GM12878 (cell line): ENCODE results near the gene KCTD12. TPM values are rescaled to one million over a fixed set of nuclear protein-coding genes. Genes with fewer than 3 reads are reported as not detected.

Experiments
- ATAC-seq: fragments of 200-7000 bp; cut with Tn5 transposase; 3 replicates; pipeline ENCODE4 v1.9.1; 2020; ENCODE audit warnings: mild to moderate bottlenecking, moderate library complexity
- BruUV-seq: library from RNA; stranded (reverse); fragments of 400-500 nt; replicated peaks from 2 replicates; lab custom pipeline; 2021; lab: Mats Ljungman, UMichigan
- CTCF ChIA-PET: fragments of 300-600 bp; sonication (Branson Sonifier 250); formaldehyde crosslinking; extraction: SDS; loops from one replicate; lab custom pipeline; 2021; ENCODE audit warnings: inconsistent platforms; lab: Yijun Ruan, JAX
- POLR2A ChIA-PET: fragments of 350-600 bp; formaldehyde crosslinking; extraction: SDS; loops from one replicate; lab custom pipeline; 2021; ENCODE audit warnings: inconsistent platforms; lab: Charles Lee
- RAD21 ChIA-PET: fragments of 300-600 bp; sonication (Branson Sonifier 250); formaldehyde crosslinking; loops from one replicate; lab custom pipeline; 2023; ENCODE audit warnings: antibody characterized with exemption; ENCODE audit not compliant: unreplicated experiment; lab: Charles Lee
- SMC1A ChIA-PET: fragments of 300-600 bp; sonication (Branson Sonifier 250); formaldehyde crosslinking; loops from one replicate; lab custom pipeline; 2023; ENCODE audit not compliant: unreplicated experiment, uncharacterized antibody; lab: Charles Lee
- DNase-seq: peaks from one replicate; pipeline ENCODE4 v3.0.0-alpha.2; 2011; ENCODE audit warnings: low read depth, low spot score
- FAIRE-seq: peaks from 3 replicates; lab custom pipeline; 2011; peaks lifted over from hg19 to GRCh38; lab: Jason Lieb, UNC
- H2AFZ ChIP-seq: 2 replicates; pipeline ENCODE4 v1.6.0; 2011; ENCODE audit warnings: low read depth, low read length, control low read depth; ENCODE audit not compliant: control insufficient read depth
- H3K27ac ChIP-seq: 2 replicates; pipeline ENCODE4 v1.5.1; 2011; ENCODE audit warnings: control low read depth; ENCODE audit not compliant: control insufficient read depth, insufficient read depth
- H3K27me3 ChIP-seq, 2 experiments: replicated peaks in 1 of 2; 2 replicates each; pipeline versions ENCODE4 v1.6.0 to v1.6.1; 2011; ENCODE audit warnings: low read length in 1 of 2; ENCODE audit not compliant: control insufficient read depth in 2 of 2, insufficient read depth in 2 of 2
- H3K36me3 ChIP-seq, 2 experiments: 2 replicates each; pipeline ENCODE4 v1.5.1; 2011; ENCODE audit warnings: low read length in 1 of 2; ENCODE audit not compliant: control insufficient read depth in 2 of 2, insufficient read depth in 2 of 2
- H3K4me1 ChIP-seq: 2 replicates; pipeline ENCODE4 v1.6.1; 2011; ENCODE audit warnings: mild to moderate bottlenecking, low read length, moderate library complexity, mixed read lengths; ENCODE audit not compliant: control insufficient read depth, insufficient read depth
- H3K4me2 ChIP-seq: 2 replicates; pipeline ENCODE4 v1.6.0; 2011; ENCODE audit warnings: control low read depth; ENCODE audit not compliant: control insufficient read depth, insufficient read depth
- H3K4me3 ChIP-seq: fragments of 200-600 bp; sonication (generic); 2 replicates; pipeline ENCODE4 v1.5.1; 2016
- H3K79me2 ChIP-seq: 2 replicates; pipeline ENCODE4 v1.6.0; 2011; ENCODE audit warnings: low read length; ENCODE audit not compliant: control insufficient read depth, insufficient read depth
- H3K9ac ChIP-seq: 2 replicates; pipeline ENCODE4 v1.8.0; 2011; ENCODE audit warnings: low read length, control low read depth, mixed read lengths; ENCODE audit not compliant: control insufficient read depth, insufficient read depth
- H3K9me3 ChIP-seq: replicated peaks from 3 replicates; pipeline ENCODE4 v1.5.1; 2011; ENCODE audit warnings: mild to moderate bottlenecking, low read length; ENCODE audit not compliant: control insufficient read depth, insufficient read depth
- H4K20me1 ChIP-seq: 2 replicates; pipeline ENCODE4 v1.6.0; 2011; ENCODE audit not compliant: control insufficient read depth, insufficient read depth
- BCLAF1 ChIP-seq: fragments of 450-650 bp; IDR thresholded peaks from 2 replicates; pipeline ENCODE4 v1.6.1; 2017; ENCODE audit warnings: antibody characterized with exemption, mild to moderate bottlenecking, moderate library complexity
- CREB1 ChIP-seq: IDR thresholded peaks from 2 replicates; pipeline ENCODE4 v1.6.1; 2012; ENCODE audit warnings: low read depth, mild to moderate bottlenecking, inconsistent platforms
- CTCF ChIP-seq, 3 experiments: IDR thresholded peaks in 2 of 3; conservative IDR thresholded peaks in 1 of 3; 2 replicates each; pipeline ENCODE4 v1.5.1; 2011; ENCODE audit warnings: low read depth in 3 of 3, low read length in 3 of 3, mild to moderate bottlenecking in 3 of 3, control low read depth in 2 of 3, moderate library complexity in 2 of 3, inconsistent platforms in 1 of 3, mixed read lengths in 1 of 3; ENCODE audit not compliant: control insufficient read depth in 2 of 3, insufficient read depth in 1 of 3; ENCODE audit errors: extremely low read depth in 1 of 3
- FOS ChIP-seq: IDR thresholded peaks from 3 replicates; pipeline ENCODE4 v1.6.1; 2011; ENCODE audit warnings: borderline replicate concordance; ENCODE audit not compliant: insufficient read length; ENCODE audit errors: extremely low read depth
- HDGF ChIP-seq: fragments of 450-650 bp; IDR thresholded peaks from 2 replicates; pipeline ENCODE4 v1.6.1; 2016; ENCODE audit warnings: antibody characterized with exemption
- MEF2B ChIP-seq: fragments of 450-650 bp; IDR thresholded peaks from 2 replicates; pipeline ENCODE4 v1.6.1; 2018; ENCODE audit warnings: mild to moderate bottlenecking, moderate library complexity; ENCODE audit not compliant: partially characterized antibody, poor library complexity, severe bottlenecking
- NBN ChIP-seq: fragments of 450-650 bp; IDR thresholded peaks from 2 replicates; pipeline ENCODE4 v1.6.1; 2016
- NFIC ChIP-seq: IDR thresholded peaks from 2 replicates; pipeline ENCODE4 v1.6.1; 2012; ENCODE audit warnings: low read depth, mild to moderate bottlenecking, inconsistent platforms, low read length, moderate library complexity
- NFYA ChIP-seq: IDR thresholded peaks from 2 replicates; pipeline ENCODE4 v1.6.1; 2011; ENCODE audit warnings: low read depth, mild to moderate bottlenecking, low read length, improper control_type of control experiment, borderline replicate concordance
- NRF1 ChIP-seq: conservative IDR thresholded peaks from 2 replicates; pipeline ENCODE4 v1.6.1; 2011; ENCODE audit warnings: mild to moderate bottlenecking, low read depth, low read length, improper control_type of control experiment
- SMARCA5 ChIP-seq: fragments of 450-650 bp; IDR thresholded peaks from 2 replicates; pipeline ENCODE4 v1.6.1; 2017; ENCODE audit warnings: mild to moderate bottlenecking
- WGBS: methylation state at CpG from one replicate; pipeline ENCODE4 v1.1.6; 2016; ENCODE audit warnings: low lambda C conversion rate; ENCODE audit not compliant: insufficient replicate concordance, insufficient coverage; ENCODE audit errors: missing lambda C conversion rate; 5-methylcytosine and 5-hydroxymethylcytosine counted together
- in situ Hi-C: fragments of 300-500 bp; cut with MboI; formaldehyde crosslinking; loops from 9 replicates; pipeline ENCODE4 v1.14.3; 2018; ENCODE audit warnings: mixed read lengths
- intact Hi-C: fragments of 100-400 bp; cut with micrococcal nuclease; formaldehyde crosslinking; loops from one replicate; pipeline ENCODE4 v1.14.2; 2022; ENCODE audit not compliant: unreplicated experiment
- polyA plus RNA-seq, 11 experiments: library from polyadenylated mRNA; depleted of rRNA in 4 of 11; unstranded in 6 of 11; stranded (reverse) in 5 of 11; fragments of >200 nt; fragmentation: Nextera tagmentation in 4 of 11; fragmentation: Illumina TruSeq in 1 of 11; extraction: Ambion mirVana in 4 of 11; extraction: Trizol in 1 of 11; gene quantifications; 1 replicate in 1 of 11; 2 replicates in 10 of 11; pipeline versions ENCODE4 v1.2.1 to v1.2.3, GENCODE V29; 2011 to 2016; ENCODE audit warnings: inconsistent platforms in 2 of 11, missing spikeins in 2 of 11, low read depth in 1 of 11
- total RNA-seq, 4 experiments: library from RNA; depleted of rRNA in 3 of 4; stranded (reverse); fragments of >200 nt in 3 of 4; fragmentation: Illumina TruSeq in 1 of 4; extraction: Trizol in 1 of 4; gene quantifications; 2 replicates each; pipeline versions ENCODE4 v1.2.1 to v1.2.3, GENCODE V29; 2013 to 2021
- TF ChIP-seq, protein P1 (sequence below): fragments of 450-650 bp; IDR thresholded peaks from 2 replicates; pipeline ENCODE4 v1.6.1; 2017; ENCODE audit warnings: mild to moderate bottlenecking, moderate library complexity

KCTD12 gene
- total and polyA plus RNA-seq, 10 of the 15 experiments (the other 5 are each of a cell fraction or from before 2014, with no cell fraction given), result 0.24 to 2.9 (median 0.92) TPM

DNA sequence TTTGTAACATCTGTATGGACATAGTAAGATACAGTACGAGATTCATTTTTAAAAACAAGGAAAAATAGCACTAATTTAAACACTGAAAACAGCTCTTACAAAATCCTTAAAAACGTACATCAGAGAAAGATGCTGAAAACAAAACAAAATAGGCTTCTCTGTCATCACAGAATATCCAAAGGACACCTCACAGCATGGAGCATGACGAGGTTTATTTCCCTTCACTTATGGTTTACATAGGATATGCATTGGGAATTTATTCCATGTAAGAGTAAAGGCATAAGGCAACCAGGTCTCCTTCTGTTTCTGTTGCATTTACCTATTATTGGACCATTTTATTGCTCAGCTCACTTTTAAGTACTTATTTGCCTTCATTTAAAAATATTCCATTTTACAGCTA lies 3.0 kb downstream of the KCTD12 start:
- Histone ChIP-seq H4K20me1 (no peaks in the 10 kb centered on the region), H3K9ac (no peak overlapping the region), H3K27ac (no peak overlapping the region), H3K27me3 (peaks cover 0 to 4% of the 10 kb centered on the region in 2 experiments; a peak in 2 of 4 replicates), H3K79me2 (no peaks in the 10 kb centered on the region), H3K4me2 (peak overlapping the region; percentile 30; the same call in 1 of the 2 replicates), H2AFZ (no peak overlapping the region), H3K4me1 (no peaks in the 10 kb centered on the region), H3K36me3 (no peaks in the 10 kb centered on the region), H3K9me3 (no peaks in the 10 kb centered on the region; the same call in 2 of the 3 replicates), H3K4me3 (no peak overlapping the region)
- TF ChIP-seq FOS, result no peak
- no peak for TF ChIP-seq BCLAF1
- no peak for TF ChIP-seq NFYA
- no peak for TF ChIP-seq CTCF (IDR thresholded peaks at IDR 0.05 in 2 of 3, conservative IDR thresholded peaks at IDR 0.05 in 1 of 3; ENCODE audit: control insufficient read depth in 2 of 3, extremely low read depth in 1 of 3, insufficient read depth in 1 of 3, low read depth in 3 of 3, low read length in 3 of 3)
- TF ChIP-seq, protein P1, sequence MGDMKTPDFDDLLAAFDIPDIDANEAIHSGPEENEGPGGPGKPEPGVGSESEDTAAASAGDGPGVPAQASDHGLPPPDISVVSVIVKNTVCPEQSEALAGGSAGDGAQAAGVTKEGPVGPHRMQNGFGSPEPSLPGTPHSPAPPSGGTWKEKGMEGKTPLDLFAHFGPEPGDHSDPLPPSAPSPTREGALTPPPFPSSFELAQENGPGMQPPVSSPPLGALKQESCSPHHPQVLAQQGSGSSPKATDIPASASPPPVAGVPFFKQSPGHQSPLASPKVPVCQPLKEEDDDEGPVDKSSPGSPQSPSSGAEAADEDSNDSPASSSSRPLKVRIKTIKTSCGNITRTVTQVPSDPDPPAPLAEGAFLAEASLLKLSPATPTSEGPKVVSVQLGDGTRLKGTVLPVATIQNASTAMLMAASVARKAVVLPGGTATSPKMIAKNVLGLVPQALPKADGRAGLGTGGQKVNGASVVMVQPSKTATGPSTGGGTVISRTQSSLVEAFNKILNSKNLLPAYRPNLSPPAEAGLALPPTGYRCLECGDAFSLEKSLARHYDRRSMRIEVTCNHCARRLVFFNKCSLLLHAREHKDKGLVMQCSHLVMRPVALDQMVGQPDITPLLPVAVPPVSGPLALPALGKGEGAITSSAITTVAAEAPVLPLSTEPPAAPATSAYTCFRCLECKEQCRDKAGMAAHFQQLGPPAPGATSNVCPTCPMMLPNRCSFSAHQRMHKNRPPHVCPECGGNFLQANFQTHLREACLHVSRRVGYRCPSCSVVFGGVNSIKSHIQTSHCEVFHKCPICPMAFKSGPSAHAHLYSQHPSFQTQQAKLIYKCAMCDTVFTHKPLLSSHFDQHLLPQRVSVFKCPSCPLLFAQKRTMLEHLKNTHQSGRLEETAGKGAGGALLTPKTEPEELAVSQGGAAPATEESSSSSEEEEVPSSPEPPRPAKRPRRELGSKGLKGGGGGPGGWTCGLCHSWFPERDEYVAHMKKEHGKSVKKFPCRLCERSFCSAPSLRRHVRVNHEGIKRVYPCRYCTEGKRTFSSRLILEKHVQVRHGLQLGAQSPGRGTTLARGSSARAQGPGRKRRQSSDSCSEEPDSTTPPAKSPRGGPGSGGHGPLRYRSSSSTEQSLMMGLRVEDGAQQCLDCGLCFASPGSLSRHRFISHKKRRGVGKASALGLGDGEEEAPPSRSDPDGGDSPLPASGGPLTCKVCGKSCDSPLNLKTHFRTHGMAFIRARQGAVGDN, result no peak
- TF ChIP-seq MEF2B, result no peak
- TF ChIP-seq SMARCA5, result no peak
- no peak for TF ChIP-seq CREB1
- no peak for TF ChIP-seq NBN
- TF ChIP-seq HDGF, result no peak
- no peak for TF ChIP-seq NFIC
- TF ChIP-seq NRF1, result no peak
- CTCF ChIA-PET, result interaction anchor here (0.8 to 1.1 kb wide), 3 partner anchors 49 to 128 kb away, joined by 3 read pairs; no protein-coding TSS in a partner anchor
- 53% methylated on average over 3 of the region's 3 CpGs for WGBS
- no TSS peak for BruUV-seq
- ATAC-seq (no peak), DNase-seq (no peak), FAIRE-seq (no peak)
- in situ Hi-C loops (no loop called here), intact Hi-C loops (no loop called here)
- RAD21 ChIA-PET, result no interaction called here
- SMC1A ChIA-PET, result no interaction called here
- POLR2A ChIA-PET, result no interaction called here
